Right lobe of liver (tissue), 4 donors: Measurements from ENCODE around the gene TRIM38.

Source experiments
- CTCF ChIP-seq, 4 donors: fragments of 200-600 bp in 3 of 4; fragments of 450-650 bp in 1 of 4; IDR thresholded peaks; one replicate each; pipeline versions ENCODE4 v1.5.1 to v1.8.0; 2016 to 2022; ENCODE audit warnings: antibody characterized with exemption in 4 of 4, mild to moderate bottlenecking in 2 of 4
- POLR2A ChIP-seq: fragments of 450-650 bp; IDR thresholded peaks from one replicate; pipeline ENCODE4 v1.6.1; 2017; ENCODE audit warnings: antibody characterized with exemption, mild to moderate bottlenecking
- donor health status: DM: no; HTN: no; CAD: no.
- donor health status: DM: no; HTN: no; CAD: no.
- donor health status: DM: no; HTN: yes; CAD: no.

GRCh38 chr6:25968769-25969168, 6.2 kb downstream of the TRIM38 start:
- TF ChIP-seq CTCF (IDR thresholded peaks at IDR 0.05) (peak in 1 of 4 donors; percentile 14), POLR2A (no peak)
